Suprapubic skin (tissue), 4 donors: ENCODE data around the gene SOHLH1. TPM values are rescaled to one million over a fixed set of nuclear protein-coding genes. Genes with fewer than 3 reads are reported as not detected.

ENCODE experiments used
- DNase-seq, 2 donors: peaks; one replicate each; pipeline ENCODE4 v3.0.0-alpha.2; 2019; ENCODE audit warnings: low spot score in 2 of 2
- H3K27ac ChIP-seq: fragments of 200-600 bp; sonication (generic); one replicate; pipeline ENCODE4 v1.5.1; 2019
- H3K27me3 ChIP-seq: fragments of 200-600 bp; sonication (generic); one replicate; pipeline ENCODE4 v1.5.1; 2019
- H3K36me3 ChIP-seq: fragments of 200-600 bp; sonication (generic); one replicate; pipeline ENCODE4 v1.5.1; 2019
- H3K4me1 ChIP-seq: fragments of 200-600 bp; sonication (generic); one replicate; pipeline ENCODE4 v1.5.1; 2019
- H3K4me3 ChIP-seq: fragments of 200-600 bp; sonication (generic); one replicate; pipeline ENCODE4 v1.5.1; 2019; ENCODE audit warnings: mild to moderate bottlenecking
- H3K9me3 ChIP-seq: fragments of 200-600 bp; sonication (generic); one replicate; pipeline ENCODE4 v1.5.1; 2019
- CTCF ChIP-seq, 2 donors: fragments of 200-600 bp in 1 of 2; fragments of 450-650 bp in 1 of 2; sonication (generic) in 1 of 2; IDR thresholded peaks; one replicate each; pipeline ENCODE4 v1.5.1; 2016 to 2019; ENCODE audit warnings: antibody characterized with exemption in 2 of 2, mild to moderate bottlenecking in 1 of 2, moderate library complexity in 1 of 2
- EP300 ChIP-seq: sonication (generic); formaldehyde crosslinking; IDR thresholded peaks from one replicate; pipeline ENCODE4 v1.6.1; 2017; ENCODE audit warnings: antibody characterized with exemption
- POLR2A ChIP-seq, 2 donors: fragments of 450-650 bp; IDR thresholded peaks; one replicate each; pipeline ENCODE4 v1.6.1; 2017; ENCODE audit warnings: antibody characterized with exemption in 2 of 2, mild to moderate bottlenecking in 2 of 2, moderate library complexity in 2 of 2
- POLR2AphosphoS5 ChIP-seq, 3 donors: sonication (generic); formaldehyde crosslinking; IDR thresholded peaks; one replicate each; pipeline ENCODE4 v1.6.1; 2017; ENCODE audit warnings: antibody characterized with exemption in 3 of 3
- WGBS: methylation state at CpG from one replicate; pipeline ENCODE4 v1.1.5; 2018; 5-methylcytosine and 5-hydroxymethylcytosine counted together
- total RNA-seq, 4 donors: library from RNA; depleted of rRNA; stranded (reverse); fragments of >200 nt; gene quantifications; one replicate each; pipeline ENCODE4 v1.1.0, GENCODE V29; 2016

The SOHLH1 gene
- total RNA-seq, 4 donors from 2014 or later, result not detected

GRCh38 chr9:135734616-135735144 is 35.4 kb upstream of the SOHLH1 start:
- H3K4me1 ChIP-seq, result no peaks in the 10 kb centered on the region
- TF ChIP-seq POLR2AphosphoS5 (IDR thresholded peaks at IDR 0.05) (no peak), POLR2A (IDR thresholded peaks at IDR 0.05) (no peak), CTCF (IDR thresholded peaks at IDR 0.05) (no peak), EP300 (no peak)

GRCh38 chr9:135732569-135733257 is 33.4 kb upstream of the SOHLH1 start:
- H3K27ac ChIP-seq, result no peak overlapping the region
- 67% methylated on average over 6 of the region's 6 CpGs for WGBS
- no peak for DNase-seq
- no peaks in the 10 kb centered on the region for H3K4me1 ChIP-seq
- H3K9me3 ChIP-seq, result no peaks in the 10 kb centered on the region
- no peak overlapping the region for H3K4me3 ChIP-seq
- TF ChIP-seq EP300, result no peak
- no peak for TF ChIP-seq POLR2A (IDR thresholded peaks at IDR 0.05)
- no peak for TF ChIP-seq POLR2AphosphoS5 (IDR thresholded peaks at IDR 0.05)
- TF ChIP-seq CTCF (IDR thresholded peaks at IDR 0.05), result no peak
- H3K27me3 ChIP-seq, result peaks cover 55% of the 10 kb centered on the region
- no peaks in the 10 kb centered on the region for H3K36me3 ChIP-seq

More at GRCh38 chr9:135734616-135735144, 35.4 kb upstream of the SOHLH1 start:
- 66% methylated on average over 10 of the region's 27 CpGs for WGBS
- Histone ChIP-seq H3K36me3 (no peaks in the 10 kb centered on the region), H3K4me3 (no peak overlapping the region), H3K27me3 (peaks cover 63% of the 10 kb centered on the region), H3K9me3 (no peaks in the 10 kb centered on the region), H3K27ac (no peak overlapping the region)
- no peak for DNase-seq

GRCh38 chr9:135731454-135731853 is 32.2 kb upstream of the SOHLH1 start:
- H3K36me3 ChIP-seq, result no peaks in the 10 kb centered on the region

GRCh38 chr9:135729480-135729879 is 30.2 kb upstream of the SOHLH1 start:
- WGBS, result 59% methylated on average over 12 of the region's 13 CpGs
- no peaks in the 10 kb centered on the region for H3K36me3 ChIP-seq
- no peak for DNase-seq
- H3K27ac ChIP-seq, result no peak overlapping the region
- no peaks in the 10 kb centered on the region for H3K9me3 ChIP-seq
- no peak overlapping the region for H3K4me3 ChIP-seq
- peaks cover 51% of the 10 kb centered on the region for H3K27me3 ChIP-seq
- no peak for TF ChIP-seq POLR2A (IDR thresholded peaks at IDR 0.05)
- no peak for TF ChIP-seq POLR2AphosphoS5 (IDR thresholded peaks at IDR 0.05)
- TF ChIP-seq CTCF (IDR thresholded peaks at IDR 0.05), result no peak
- no peak for TF ChIP-seq EP300
- H3K4me1 ChIP-seq, result no peaks in the 10 kb centered on the region

More at GRCh38 chr9:135731454-135731853, 32.2 kb upstream of the SOHLH1 start:
- Histone ChIP-seq H3K4me3 (no peak overlapping the region), H3K27ac (no peak overlapping the region), H3K27me3 (peaks cover 51% of the 10 kb centered on the region), H3K4me1 (no peaks in the 10 kb centered on the region), H3K9me3 (no peaks in the 10 kb centered on the region)
- no peak for DNase-seq
- TF ChIP-seq POLR2A (IDR thresholded peaks at IDR 0.05), result no peak
- no peak for TF ChIP-seq POLR2AphosphoS5 (IDR thresholded peaks at IDR 0.05)
- no peak for TF ChIP-seq EP300
- no peak for TF ChIP-seq CTCF (IDR thresholded peaks at IDR 0.05)
- WGBS, result 91% methylated on average over 12 of the region's 12 CpGs

- Histone ChIP-seq H3K27me3 (peaks cover 49% of the 10 kb centered on the region), H3K27ac (no peak overlapping the region), H3K4me3 (no peak overlapping the region), H3K9me3 (no peaks in the 10 kb centered on the region), H3K36me3 (no peaks in the 10 kb centered on the region), H3K4me1 (no peaks in the 10 kb centered on the region)
- DNase-seq, result no peak
- 53% methylated on average over 10 of the region's 18 CpGs for WGBS
- TF ChIP-seq CTCF (IDR thresholded peaks at IDR 0.05), result no peak
- TF ChIP-seq POLR2A (IDR thresholded peaks at IDR 0.05), result no peak
- no peak for TF ChIP-seq EP300
- TF ChIP-seq POLR2AphosphoS5 (IDR thresholded peaks at IDR 0.05), result no peak
Observed at GRCh38 chr9:135728436-135729110, 29.3 kb upstream of the SOHLH1 start.
